HG03354 (cell line): Measurements from ENCODE around the gene COL16A1.

Source experiments
- ATAC-seq: cut with Tn5 transposase; IDR thresholded peaks from one replicate; pipeline ENCODE4 v1.9.1; 2021; ENCODE audit warnings: mild to moderate bottlenecking; ENCODE audit not compliant: unreplicated experiment, poor library complexity, severe bottlenecking

COL16A1 gene

GRCh38 chr1:31669786-31670592 lies 33.8 kb downstream of the COL16A1 start:
- no peak for ATAC-seq

DNA sequence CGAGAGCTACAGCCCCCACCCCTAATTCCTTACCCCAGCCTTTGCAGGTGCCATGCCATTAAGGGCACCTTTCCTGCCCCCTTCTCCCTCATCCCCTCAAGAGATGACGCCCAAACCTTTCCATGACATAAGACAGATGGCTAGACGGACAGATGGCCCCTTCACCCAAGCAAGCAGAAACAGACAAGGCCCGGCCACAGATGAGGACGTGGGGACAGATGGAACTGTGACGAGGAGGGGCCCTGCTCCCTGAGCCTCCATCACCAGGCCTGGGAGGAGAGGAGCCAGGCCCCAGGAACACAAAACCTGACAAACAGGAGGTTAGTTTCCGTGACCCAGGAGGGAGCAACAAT lies 34.4 kb downstream of the COL16A1 start:
- ATAC-seq = no peak

DNA sequence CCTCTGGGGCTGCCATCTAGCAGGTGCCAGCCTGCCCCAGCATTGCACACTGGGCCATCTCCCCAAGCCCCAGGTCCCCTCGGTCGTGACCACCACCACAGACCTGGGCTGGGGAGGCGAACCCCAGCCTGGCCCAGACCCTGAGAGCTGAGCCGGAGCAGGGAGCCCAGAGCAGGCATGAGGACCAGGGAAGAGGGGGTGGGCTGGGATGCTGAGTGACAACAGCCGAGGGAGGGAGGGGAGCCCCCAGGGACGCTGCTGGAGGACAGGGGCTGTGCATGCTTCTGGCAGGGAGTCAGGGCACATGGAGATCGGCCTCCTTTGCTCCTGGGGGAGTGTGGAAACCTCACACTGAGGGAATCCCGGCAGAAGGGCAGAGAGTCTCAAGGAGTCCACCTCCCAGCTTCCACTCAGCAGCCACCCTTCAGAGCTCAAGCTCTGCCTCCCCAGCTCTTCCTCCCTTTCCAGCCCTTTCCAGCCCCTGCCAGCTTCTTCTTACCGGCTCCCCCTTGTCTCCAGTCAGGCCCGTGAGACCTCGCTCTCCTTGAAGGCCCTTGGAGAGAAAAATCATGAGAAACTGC lies 35.4 kb downstream of the COL16A1 start:
- ATAC-seq = no peak

DNA sequence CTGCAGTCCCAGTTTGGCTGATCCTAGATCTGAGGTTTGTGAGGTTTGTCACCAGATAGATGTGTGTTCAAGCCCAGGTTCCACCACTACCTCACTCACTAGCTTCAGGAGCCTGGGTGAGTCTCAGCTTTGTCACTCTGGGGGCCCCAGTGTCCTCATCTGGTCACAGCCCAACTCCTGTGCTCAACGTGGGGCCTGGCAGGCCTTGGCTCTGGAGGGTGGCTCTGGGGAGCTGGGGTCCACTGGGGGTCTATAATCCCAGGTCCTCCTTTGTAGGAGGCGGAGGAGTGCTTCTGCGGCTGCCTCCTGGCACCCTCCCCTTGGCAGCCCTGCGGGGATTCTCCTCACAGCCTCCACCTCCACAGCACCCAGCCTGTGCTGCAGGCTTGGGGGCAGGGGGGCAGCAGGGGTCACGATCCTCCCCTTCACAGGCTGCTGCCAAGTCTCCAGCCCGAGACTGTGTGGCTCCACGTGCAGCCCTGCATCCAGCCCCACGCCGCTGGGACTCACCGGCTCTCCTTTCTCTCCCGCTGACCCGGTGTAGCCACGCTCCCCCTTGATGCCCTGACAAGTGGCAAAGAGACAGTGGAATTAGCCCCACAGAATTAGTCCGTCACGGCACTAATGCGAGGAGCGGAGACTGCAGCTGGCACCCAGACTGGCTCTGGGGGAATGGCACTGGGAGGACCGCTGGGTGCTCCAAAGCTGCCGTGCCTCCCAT lies 36.6 kb downstream of the COL16A1 start:
- ATAC-seq = no peak

GRCh38 chr1:31666263-31666963 lies 37.4 kb downstream of the COL16A1 start:
- no peak for ATAC-seq

DNA sequence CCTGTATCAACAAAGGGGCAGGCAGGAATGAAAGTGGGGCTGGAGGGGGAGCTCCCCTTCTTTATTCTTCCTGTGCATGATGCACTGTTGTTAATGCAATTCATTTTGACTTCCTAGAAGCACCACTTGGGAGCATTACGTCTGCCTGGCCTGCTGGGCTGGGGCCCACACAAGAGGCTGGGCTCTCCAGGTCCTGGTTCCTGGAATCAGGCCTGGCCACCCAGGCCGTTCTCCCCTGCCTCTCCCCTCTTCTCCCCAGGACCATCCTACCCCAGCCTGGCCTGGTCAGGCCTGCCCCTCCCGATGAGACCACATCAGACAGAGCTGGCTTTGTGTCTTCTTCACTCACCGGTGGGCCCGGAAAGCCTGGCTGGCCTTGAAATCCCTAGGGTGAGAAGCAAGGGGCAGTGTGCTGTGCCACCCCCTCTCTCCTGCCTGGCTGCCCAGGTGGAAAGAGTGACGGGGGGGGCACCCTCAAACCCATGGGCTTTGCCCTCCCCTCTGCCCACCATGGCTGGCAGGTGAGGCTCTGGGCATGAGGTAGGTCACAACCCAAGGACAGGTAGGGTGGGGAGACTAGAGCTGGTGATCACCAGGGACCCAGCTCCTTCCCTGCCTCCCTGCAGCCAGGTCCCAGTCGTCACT lies 38.5 kb downstream of the COL16A1 start:
- no peak for ATAC-seq

DNA sequence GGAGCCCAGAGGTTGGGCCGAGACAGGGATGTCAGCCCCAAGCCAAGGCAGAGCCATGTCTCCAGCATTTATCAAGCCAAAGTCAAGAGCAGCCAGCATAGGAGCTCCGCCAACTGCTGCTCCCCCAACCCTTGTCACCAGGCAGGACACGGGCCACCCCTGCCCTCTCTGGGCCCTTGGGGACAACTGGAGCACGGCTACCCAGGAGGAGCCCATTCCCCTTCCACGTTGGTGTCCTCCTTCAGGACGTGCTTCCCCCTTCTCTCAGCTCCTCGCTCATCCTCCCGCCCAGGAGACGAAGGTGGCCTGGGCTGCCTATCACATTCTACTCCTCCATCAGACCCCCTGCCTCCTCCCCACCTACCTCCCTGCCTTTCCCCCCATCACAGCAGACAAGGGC lies 39.3 kb downstream of the COL16A1 start:
- no peak for ATAC-seq

GRCh38 chr1:31663622-31664452 lies 40.0 kb downstream of the COL16A1 start:
- ATAC-seq = no peak

DNA sequence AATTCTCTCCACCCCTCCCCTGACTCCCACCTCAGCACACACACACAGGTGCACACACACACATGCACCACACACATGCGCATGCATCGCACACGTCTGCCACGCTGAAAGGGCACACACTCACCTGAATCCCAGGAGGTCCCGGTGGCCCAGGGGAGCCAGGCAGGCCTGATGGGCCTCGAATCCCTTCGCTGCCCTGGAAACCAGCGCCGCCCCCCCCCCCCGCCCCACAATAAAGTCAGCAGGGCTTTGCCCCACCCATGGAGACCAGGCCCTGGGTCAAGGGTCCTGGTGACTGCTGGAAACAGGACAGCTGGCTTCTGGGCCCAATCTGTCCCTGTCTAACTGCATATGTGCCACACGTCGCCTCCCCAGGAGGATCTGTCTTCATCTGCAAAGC lies 41.4 kb downstream of the COL16A1 start:
- ATAC-seq = no peak

DNA sequence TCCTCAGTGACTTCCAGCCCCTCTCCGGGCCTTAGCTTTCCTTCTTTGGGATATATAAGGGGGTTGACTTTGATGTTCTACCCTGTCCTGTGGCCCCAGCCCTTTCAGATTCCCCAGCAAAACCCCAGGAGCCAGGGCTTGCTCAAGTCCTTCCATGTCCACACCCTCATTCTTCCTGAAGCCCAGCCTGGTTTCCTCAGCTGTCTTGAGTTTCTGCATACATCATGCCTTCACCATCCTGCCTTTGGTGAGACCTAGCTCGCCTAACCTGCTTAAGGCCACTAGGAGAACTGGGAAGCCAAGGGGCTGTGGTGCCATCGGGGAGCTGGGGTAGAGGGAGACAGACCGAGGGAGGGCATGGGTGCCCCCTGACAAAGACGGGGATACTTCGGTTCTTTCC lies 42.0 kb downstream of the COL16A1 start:
- ATAC-seq = no peak

DNA sequence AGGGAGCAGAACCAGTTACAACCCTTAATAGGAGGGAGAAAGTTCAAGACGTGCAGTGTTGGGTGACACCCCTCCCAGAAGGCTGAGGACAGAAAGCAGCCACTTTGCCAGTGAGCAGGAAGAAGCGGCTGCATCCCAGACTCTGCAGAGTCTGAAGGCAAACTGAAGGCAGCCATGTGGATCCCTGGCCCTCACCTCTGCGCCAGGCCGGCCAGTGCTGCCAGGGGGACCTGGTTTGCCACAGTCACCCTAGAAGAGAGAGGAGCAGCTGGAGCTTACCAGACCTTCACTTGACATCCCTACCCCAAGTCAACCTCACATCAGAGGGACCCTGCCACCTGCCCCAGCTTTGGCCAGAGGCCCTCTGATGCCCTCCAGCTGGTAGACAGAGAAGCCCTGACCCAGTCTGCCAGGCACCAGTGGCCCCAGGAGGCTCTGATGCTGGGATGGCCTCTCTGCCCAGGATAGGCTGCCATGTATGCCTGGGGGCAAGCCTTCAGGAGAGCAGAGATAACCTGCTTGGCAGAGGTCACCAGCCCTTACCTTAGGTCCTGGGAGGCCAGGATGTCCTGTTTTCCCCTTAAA lies 42.9 kb downstream of the COL16A1 start:
- no peak for ATAC-seq

DNA sequence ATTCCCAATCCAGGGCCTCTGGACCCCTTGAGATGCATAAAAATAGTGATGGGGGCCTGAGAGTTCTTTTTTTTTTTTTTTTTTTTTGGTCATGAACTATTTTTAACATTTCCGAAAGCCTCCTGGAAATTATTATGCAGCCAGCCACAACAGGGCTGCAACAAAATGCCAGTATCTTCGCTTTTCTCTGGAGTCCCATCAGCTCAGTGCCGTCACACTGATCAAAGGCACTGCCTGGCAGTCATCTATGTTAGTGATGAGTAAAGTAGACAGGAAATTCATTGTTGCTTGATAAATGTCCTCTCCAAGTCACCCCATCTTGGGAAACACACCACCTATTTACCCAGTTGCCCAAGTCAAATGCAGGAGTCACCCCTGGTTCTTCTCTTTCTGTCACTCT lies 43.9 kb downstream of the COL16A1 start:
- no peak for ATAC-seq

- no peak for ATAC-seq
Measured at GRCh38 chr1:31658721-31659120, 45.1 kb downstream of the COL16A1 start.

GRCh38 chr1:31657972-31658510 lies 45.8 kb downstream of the COL16A1 start:
- no peak for ATAC-seq

DNA sequence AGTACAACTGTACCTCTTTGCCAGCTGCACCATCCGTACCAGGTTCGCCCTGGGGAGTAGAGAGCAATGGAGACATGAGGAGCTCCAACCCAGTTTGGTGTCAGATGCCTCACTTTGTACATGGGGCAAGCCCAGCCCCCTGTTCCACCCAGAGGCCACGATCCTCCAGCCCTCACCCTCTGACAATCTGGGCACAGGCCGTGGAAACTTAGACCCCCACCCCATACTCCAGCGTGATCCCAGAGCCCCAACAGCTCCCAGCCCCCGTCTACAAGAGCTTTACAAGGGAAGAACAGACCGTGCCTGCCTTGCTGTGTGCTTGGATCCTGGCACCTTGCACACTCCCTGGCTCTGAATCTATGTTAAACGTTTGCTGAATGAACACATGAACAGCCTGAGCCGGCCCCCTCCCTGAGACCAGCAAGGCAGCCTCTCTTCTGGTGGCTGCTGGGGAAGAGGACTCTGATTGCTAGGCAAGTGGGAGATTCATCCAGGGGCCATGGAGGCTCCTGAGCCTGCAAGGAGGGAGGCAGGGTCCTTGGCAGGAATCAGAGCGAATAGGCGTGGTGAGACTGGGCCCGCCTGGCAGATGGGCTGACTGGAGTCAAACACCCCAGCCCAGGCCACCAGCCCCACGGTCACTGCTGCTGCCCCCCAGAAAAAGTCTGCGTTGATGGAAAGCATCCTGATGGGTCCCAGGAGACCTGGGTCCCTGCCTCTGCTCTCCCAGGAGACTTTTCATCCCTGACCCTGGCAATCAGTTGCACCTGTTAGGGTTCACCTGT lies 46.6 kb downstream of the COL16A1 start:
- ATAC-seq = no peak

GRCh38 chr1:31655756-31656155 lies 48.1 kb downstream of the COL16A1 start:
- no peak for ATAC-seq

GRCh38 chr1:31655104-31655503 lies 48.7 kb downstream of the COL16A1 start:
- ATAC-seq = no peak

- ATAC-seq = no peak
Measured at GRCh38 chr1:31654474-31654776, 49.4 kb downstream of the COL16A1 start.
